CD4-positive, alpha-beta T cell treated with Interleukin-6 for 4 hours (primary cell): ENCODE data around the gene TBXAS1.
A peak's percentile ranks its signal among the peaks of the same experiment; 100 is the strongest.

Experiments used
- DNase-seq: peaks from one replicate; pipeline ENCODE4 v3.0.0-alpha.2; 2020; ENCODE audit warnings: mixed read lengths

TBXAS1 gene

GRCh38 chr7:140027858-140028257 lies 198.8 kb downstream of the TBXAS1 start:
- DNase-seq: no peak

- DNase-seq: no peak
Measured at GRCh38 chr7:140028311-140028710, 199.2 kb downstream of the TBXAS1 start.

GRCh38 chr7:140029072-140029471 lies 200.0 kb downstream of the TBXAS1 start:
- DNase-seq: no peak

- DNase-seq: no peak
Measured at GRCh38 chr7:140031364-140031763, 202.3 kb downstream of the TBXAS1 start.

- no peak for DNase-seq
Measured at GRCh38 chr7:140033036-140033435, 204.0 kb downstream of the TBXAS1 start.

- DNase-seq: no peak
Measured at GRCh38 chr7:140033779-140034363, 204.8 kb downstream of the TBXAS1 start.

GRCh38 chr7:140034421-140034820 lies 205.4 kb downstream of the TBXAS1 start:
- DNase-seq: no peak

- no peak for DNase-seq
Measured at GRCh38 chr7:140035400-140036223, 206.5 kb downstream of the TBXAS1 start.

- DNase-seq: peak; percentile 22
Measured at GRCh38 chr7:140036224-140036962, 207.3 kb downstream of the TBXAS1 start.

GRCh38 chr7:140039066-140039465 lies 210.0 kb downstream of the TBXAS1 start:
- DNase-seq: no peak

GRCh38 chr7:140039896-140040295 lies 210.8 kb downstream of the TBXAS1 start:
- no peak for DNase-seq

GRCh38 chr7:140041659-140042385 lies 212.8 kb downstream of the TBXAS1 start:
- DNase-seq: no peak

- DNase-seq: no peak
Measured at GRCh38 chr7:140042386-140042670, 213.3 kb downstream of the TBXAS1 start.

- DNase-seq: no peak
Measured at GRCh38 chr7:140044251-140044650, 215.2 kb downstream of the TBXAS1 start.

- no peak for DNase-seq
Measured at GRCh38 chr7:140045697-140046096, 216.6 kb downstream of the TBXAS1 start.

- no peak for DNase-seq
Measured at GRCh38 chr7:140047197-140047596, 218.1 kb downstream of the TBXAS1 start.

- DNase-seq: no peak
Measured at GRCh38 chr7:140048138-140048537, 219.1 kb downstream of the TBXAS1 start.

- no peak for DNase-seq
Measured at GRCh38 chr7:140048989-140049338, 219.9 kb downstream of the TBXAS1 start.

GRCh38 chr7:140049339-140050024 lies 220.4 kb downstream of the TBXAS1 start:
- DNase-seq: no peak

GRCh38 chr7:140050100-140050499 lies 221.0 kb downstream of the TBXAS1 start:
- DNase-seq: no peak

GRCh38 chr7:140051820-140052219 lies 222.8 kb downstream of the TBXAS1 start:
- DNase-seq: no peak

- DNase-seq: no peak
Measured at GRCh38 chr7:140053812-140054539, 224.9 kb downstream of the TBXAS1 start.
